ENCODE measurements around the gene KIAA0408. TPM values are rescaled to one million over a fixed set of nuclear protein-coding genes. Genes with fewer than 3 reads are reported as not detected.
"Not testable (repeated sequence)": the region's sequence is repeated elsewhere in the genome, so short reads cannot be mapped to it uniquely, and the experiment has no call there.

Gene KIAA0408
- total RNA-seq, 1 experiment from 2014 or later: not detected

GRCh38 chr6:127428562-127428961 lies 30.6 kb downstream of the KIAA0408 start:
- in situ Hi-C loops (cut with HindIII; ENCODE audit: low sequenced_read_pairs); DNase-seq (ENCODE audit: low spot score): not testable (repeated sequence)

GRCh38 chr6:127423921-127424320 lies 35.3 kb downstream of the KIAA0408 start:
- in situ Hi-C loops (cut with HindIII; ENCODE audit: low sequenced_read_pairs): no loop called here

GRCh38 chr6:127421164-127421563 lies 38.0 kb downstream of the KIAA0408 start:
- in situ Hi-C loops (cut with HindIII; ENCODE audit: low sequenced_read_pairs); DNase-seq (ENCODE audit: low spot score): not testable (repeated sequence)

More at GRCh38 chr6:127423921-127424320, 35.3 kb downstream of the KIAA0408 start:
- DNase-seq (ENCODE audit: low spot score): no peak

GRCh38 chr6:127420556-127420955 lies 38.6 kb downstream of the KIAA0408 start:
- peak; percentile 50 for DNase-seq (ENCODE audit: low spot score)
- in situ Hi-C loops (cut with HindIII; ENCODE audit: low sequenced_read_pairs): no loop called here

GRCh38 chr6:127415096-127415495 lies 44.1 kb downstream of the KIAA0408 start:
- in situ Hi-C loops (cut with HindIII; ENCODE audit: low sequenced_read_pairs): no loop called here
- DNase-seq (ENCODE audit: low spot score): no peak

GRCh38 chr6:127413123-127413522 lies 46.1 kb downstream of the KIAA0408 start:
- in situ Hi-C loops (cut with HindIII; ENCODE audit: low sequenced_read_pairs); DNase-seq (ENCODE audit: low spot score): not testable (repeated sequence)

- DNase-seq (ENCODE audit: low spot score); in situ Hi-C loops (cut with HindIII; ENCODE audit: low sequenced_read_pairs): not testable (repeated sequence)
Observed at GRCh38 chr6:127412016-127412415, 47.2 kb downstream of the KIAA0408 start.

Other genes starting within 250 kb of the KIAA0408 start
- gene RNF146, start 192.5 kb downstream of the KIAA0408 start, total RNA-seq (2014; rRNA removed; shearing (Covaris generic)): 14.8 and 21.7 TPM in 2 replicates
- gene ECHDC1, start 115.8 kb downstream of the KIAA0408 start, total RNA-seq (2014; rRNA removed; shearing (Covaris generic)): 35.3 and 47.4 TPM in 2 replicates
- not detected in 2 replicates for gene C6orf58, start 117.8 kb upstream of the KIAA0408 start, total RNA-seq (2014; rRNA removed; shearing (Covaris generic))